Islet precursor cell (in vitro differentiated cells): ENCODE data around the gene HOXB3.

Experiments used
- DNase-seq: peaks from one replicate; pipeline ENCODE4 v3.0.0-alpha.2; 2018

Gene HOXB3

GRCh38 chr17:48625495-48626244, 35.6 kb upstream of the HOXB3 start:
- peak; percentile 90 for DNase-seq

- DNase-seq = peak; percentile 82
Measured at GRCh38 chr17:48624544-48625494, 34.8 kb upstream of the HOXB3 start.

DNA sequence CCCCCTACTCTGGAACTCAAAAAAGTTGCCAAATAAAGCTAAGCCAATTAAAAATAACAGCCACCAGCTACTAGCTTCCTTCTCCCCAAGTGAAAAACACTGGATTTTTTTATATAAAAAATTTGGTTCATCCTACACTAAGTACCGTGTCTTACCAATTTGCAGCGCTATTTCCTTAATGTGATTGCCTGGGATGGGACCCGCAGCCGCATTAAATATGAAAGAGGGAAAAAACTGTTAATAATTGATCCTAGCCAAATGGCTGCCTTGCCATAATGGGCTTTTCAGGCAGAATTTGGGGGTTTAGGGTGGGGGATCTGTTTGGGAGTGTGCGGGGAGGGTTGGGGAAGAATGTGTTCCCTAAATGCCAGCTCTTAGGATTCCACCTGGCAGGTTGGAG, 34.1 kb upstream of the HOXB3 start:
- DNase-seq = no peak

DNA sequence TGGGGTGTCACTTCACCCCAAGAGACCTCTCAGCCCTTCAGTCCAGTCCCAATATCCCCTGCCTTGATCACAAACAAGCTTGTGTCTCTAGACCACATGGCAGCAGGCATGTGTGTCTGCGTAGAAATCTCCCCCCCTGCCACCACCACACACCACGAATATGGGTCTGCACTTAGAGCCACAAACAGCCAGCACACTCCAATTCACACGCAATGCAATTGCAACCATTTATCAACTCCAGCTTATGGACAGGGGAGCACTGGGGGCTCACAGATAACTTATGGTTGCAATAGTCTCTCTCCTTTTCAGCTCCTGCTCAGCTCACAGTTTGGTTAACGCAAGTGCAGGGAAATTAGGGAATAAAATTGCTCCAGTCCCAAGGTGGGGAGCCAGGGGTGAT, 33.5 kb upstream of the HOXB3 start:
- DNase-seq = no peak

DNA sequence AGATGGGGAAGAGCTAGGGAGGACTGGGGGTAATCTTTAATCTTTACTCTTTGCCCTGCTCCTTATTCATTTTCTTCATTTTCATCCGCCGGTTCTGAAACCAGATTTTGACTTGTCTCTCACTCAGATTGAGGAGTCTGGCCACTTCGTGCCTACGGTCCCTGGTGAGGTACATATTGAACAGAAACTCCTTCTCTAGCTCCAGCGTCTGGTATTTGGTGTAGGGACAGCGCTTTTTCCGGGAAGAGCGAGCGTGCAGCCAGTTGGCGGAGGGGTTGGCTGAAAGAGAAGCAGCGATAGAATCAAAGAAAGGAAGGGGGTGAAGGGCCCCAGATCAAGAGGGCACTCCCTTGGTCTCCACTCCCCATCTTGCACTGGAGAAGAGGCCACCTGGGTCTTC, 32.8 kb upstream of the HOXB3 start:
- DNase-seq = no peak

- peak; percentile 73 for DNase-seq
Measured at GRCh38 chr17:48621410-48622392, 31.7 kb upstream of the HOXB3 start.

GRCh38 chr17:48620461-48621139, 30.6 kb upstream of the HOXB3 start:
- no peak for DNase-seq

GRCh38 chr17:48619826-48620449, 29.9 kb upstream of the HOXB3 start:
- peak; percentile 75 for DNase-seq

DNA sequence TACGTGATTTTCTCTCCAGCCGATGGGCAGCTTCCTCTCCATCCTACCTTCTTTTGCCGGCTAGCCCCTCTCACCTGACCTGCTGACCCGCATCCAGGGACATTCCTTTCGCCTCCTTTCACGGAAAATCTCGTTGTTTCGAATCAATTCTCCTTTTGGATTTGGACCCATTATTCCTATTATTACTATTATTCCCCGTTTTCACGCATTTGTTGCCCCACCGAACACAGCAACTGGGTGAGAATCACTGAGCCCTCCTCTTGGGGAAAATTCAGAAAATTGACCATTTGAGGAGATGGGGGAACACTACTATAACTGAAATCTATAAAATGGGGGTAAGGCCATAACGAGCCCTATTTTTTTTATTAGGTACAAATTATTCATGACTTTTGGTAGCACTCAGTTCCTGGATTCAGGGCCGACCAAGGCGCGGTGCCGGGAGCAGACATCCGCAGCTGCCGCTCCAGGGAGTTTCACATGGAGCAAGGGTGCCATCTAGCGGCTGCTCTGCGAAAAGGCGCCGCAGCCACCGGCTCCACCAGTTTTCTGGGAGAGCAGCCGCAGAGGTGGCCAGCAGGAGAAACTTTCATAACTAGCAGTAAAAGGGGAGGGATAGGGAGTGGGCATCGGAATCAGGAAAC, 28.3 kb upstream of the HOXB3 start:
- DNase-seq = peak; percentile 97

DNA sequence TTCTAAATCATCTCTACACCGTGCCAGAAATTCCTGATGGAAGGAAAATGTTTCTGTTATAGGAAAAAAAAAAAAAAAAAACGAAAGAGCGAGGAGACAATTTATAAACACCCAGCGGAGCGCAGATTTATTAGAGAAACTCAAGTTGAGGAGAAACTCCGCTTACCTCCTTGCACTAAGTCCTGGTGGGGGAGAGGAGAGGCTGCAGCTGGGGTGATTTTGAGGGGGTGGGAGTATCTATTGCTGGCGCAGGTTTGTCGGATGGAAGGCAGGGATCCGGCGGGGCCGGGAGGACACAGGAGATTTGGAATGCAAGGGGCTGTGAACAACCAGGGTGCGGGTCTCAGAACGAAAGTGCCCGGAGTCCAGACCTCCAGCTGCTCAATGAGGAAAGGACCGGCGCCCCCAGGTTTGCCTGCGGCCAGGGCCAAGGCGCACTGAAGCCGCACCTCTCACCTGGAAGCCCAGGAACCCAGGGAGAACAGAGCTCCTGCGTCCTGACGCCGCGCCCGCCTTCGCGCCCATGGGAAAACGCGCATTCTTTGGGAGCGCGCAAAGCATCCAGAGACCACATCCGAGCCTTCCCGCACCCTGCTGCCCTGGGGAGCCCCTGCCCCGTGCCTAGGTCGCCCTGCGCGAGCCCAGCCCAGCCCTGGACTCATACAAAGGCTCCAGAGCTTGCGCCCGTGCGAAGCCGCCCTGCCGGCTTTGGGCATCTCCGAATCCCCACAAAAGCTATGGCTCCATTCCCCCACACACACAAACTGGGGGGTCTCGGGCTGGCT, 27.6 kb upstream of the HOXB3 start:
- DNase-seq = peak; percentile 72

- no peak for DNase-seq
Measured at GRCh38 chr17:48616717-48617470, 26.9 kb upstream of the HOXB3 start.

DNA sequence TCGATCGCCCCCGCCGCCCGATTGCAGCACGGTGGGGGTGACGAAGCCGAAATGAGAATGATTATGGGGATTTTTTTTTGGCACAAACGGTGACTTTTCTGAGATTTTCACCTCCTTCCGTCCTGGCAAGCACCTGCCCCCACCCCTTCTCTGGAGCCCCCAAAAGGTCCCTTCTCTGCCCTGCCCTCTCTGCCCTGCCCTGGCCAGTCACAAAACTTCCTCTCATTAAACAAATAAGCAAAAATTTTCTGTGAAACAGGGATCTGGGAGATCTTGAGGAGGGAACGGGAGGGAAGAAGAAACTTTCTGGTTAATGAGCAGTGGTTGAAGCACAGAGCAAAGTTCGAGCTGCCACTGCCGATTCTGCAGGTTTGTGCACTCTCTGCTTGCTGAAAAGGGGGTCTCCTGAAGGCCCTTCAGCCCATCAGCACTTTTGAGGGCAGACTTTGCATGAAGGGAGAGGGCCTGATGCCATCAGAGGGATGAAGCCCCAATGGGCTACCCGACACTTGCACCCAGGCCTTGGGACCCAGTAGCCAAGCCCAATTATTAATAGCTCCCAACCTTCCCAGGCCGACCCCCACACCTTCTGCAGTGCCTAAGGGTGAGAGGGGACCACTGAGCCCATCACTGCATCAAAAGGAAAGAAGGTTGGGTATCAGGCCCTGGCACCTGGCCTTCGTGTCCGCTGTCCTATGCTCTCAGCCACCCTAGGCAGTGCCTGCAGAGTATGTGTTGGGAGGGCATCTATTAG, 26.1 kb upstream of the HOXB3 start:
- no peak for DNase-seq

- peak; percentile 80 for DNase-seq
Measured at GRCh38 chr17:48615047-48615962, 25.3 kb upstream of the HOXB3 start, which contains the start of gene HOXB8. Gene HOXB8 (minus strand): TSS chr17:48615292. CDS start chr17:48614704, 588 bp downstream.

DNA sequence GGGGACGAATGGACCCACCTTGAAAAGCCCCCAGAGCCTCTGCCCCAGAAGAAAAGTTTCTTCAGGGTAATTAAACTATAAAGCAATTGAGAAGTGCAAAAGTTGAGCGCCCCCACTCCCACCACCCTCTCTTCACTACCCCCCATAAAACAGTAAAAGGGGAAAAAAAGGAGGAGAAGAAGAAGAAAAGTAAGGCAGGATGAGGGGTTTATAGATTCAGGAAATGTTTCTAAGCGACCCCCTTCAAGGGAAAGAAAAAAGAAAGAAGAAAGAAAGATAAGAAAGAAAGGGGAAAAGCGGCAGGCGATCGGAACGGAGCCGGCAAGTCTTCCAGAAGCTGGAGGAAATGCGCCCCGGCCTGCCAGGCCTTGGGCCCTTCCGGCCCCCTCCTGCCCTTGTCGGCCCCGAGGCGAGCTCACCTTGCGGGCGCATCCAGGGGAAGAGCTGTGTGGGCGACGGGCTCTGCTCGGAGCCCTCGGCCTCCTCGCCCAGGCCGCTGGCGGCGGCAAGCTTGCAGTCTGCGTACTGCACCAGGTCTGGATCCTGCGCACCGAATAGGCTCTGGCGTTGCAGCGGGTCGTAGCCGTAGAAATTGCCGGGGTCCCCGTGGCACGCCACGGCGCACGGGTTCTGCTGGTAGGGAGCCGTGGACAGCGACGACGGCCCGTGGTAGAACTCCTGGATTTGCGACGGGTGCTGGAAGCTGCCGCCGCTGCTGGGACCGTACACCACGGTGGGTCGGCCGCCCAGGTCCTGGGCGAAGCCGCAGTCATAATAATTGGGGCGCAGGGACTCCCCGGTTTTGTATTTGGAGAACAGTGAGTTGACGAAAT, 24.0 kb upstream of the HOXB3 start:
- peak; percentile 87 for DNase-seq

- peak; percentile 85 for DNase-seq
Measured at GRCh38 chr17:48612854-48613691, 23.0 kb upstream of the HOXB3 start.

DNA sequence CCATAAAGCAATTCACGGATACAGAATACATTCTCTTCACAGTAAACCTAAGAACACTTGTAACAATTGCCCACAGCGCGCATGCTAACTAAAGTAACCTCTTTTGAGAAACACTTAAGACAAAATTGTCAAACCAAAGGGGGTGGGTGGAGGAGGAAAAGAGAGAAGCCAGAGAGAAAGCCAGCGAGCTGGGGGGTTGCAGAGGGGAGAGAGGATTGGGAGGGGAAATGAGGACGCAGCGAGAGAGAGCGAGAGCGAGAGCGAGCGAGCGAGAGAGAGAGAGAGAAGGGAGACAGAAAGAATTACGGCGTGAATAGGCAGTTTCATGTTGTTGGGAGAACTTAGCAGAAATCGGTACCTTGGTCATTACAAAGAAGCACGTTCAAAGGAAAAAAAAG, 22.4 kb upstream of the HOXB3 start:
- DNase-seq = no peak
